AG04449 (cell line): ENCODE data around the gene GMPPA.

Experiments used
- CTCF ChIA-PET: fragments of 350-600 bp; formaldehyde crosslinking; extraction: SDS; loops from one replicate; lab custom pipeline; 2021; ENCODE audit warnings: antibody characterized with exemption; lab: Yijun Ruan, JAX
- POLR2A ChIA-PET: fragments of 400-600, 350-600 bp; formaldehyde crosslinking; extraction: SDS; loops from one replicate; lab custom pipeline; 2020; ENCODE audit warnings: antibody characterized with exemption, inconsistent platforms; lab: Yijun Ruan, JAX
- DNase-seq: peaks from one replicate; pipeline ENCODE4 v3.0.0-alpha.2; 2010; ENCODE audit warnings: low read depth, low spot score
- H3K4me3 ChIP-seq: 2 replicates; pipeline ENCODE4 v1.5.1; 2011; ENCODE audit warnings: low read depth, mild to moderate bottlenecking, control low read depth, low read length
- CTCF ChIP-seq: IDR thresholded peaks from one replicate; pipeline ENCODE4 v1.5.1; 2011; ENCODE audit warnings: mild to moderate bottlenecking, moderate library complexity, low read length, control low read depth, inconsistent platforms; ENCODE audit not compliant: insufficient read depth; ENCODE audit errors: missing control alignments

Gene GMPPA

GRCh38 chr2:219499555-219499954 lies 864 bp downstream of the GMPPA start:
- TF ChIP-seq CTCF, result no peak
- CTCF ChIA-PET, result interaction anchor here (0.8 to 39.0 kb wide), 12 partner anchors 9 to 143 kb away, joined by 3 to 1084 read pairs (median 6); partner anchors contain the start of genes ASIC4 and DNPEP
- H3K4me3 ChIP-seq, result peak overlapping the region; percentile 75
- POLR2A ChIA-PET, result interaction anchor here (0.7 to 3.8 kb wide), 3 partner anchors 10 to 46 kb away, joined by 3 to 28 read pairs (median 22); no protein-coding TSS in a partner anchor
- DNase-seq, result no peak

GRCh38 chr2:219500135-219500534 lies 1.4 kb downstream of the GMPPA start:
- ChIA-PET CTCF (interaction anchor here (0.7 to 39.0 kb wide), 13 partner anchors 9 to 142 kb away, joined by 3 to 1084 read pairs (median 4); partner anchors contain the start of genes ASIC4 and DNPEP), POLR2A (interaction anchor here (0.7 to 3.8 kb wide), 3 partner anchors 9 to 54 kb away, joined by 3 to 28 read pairs (median 22); no protein-coding TSS in a partner anchor)
- TF ChIP-seq CTCF, result peak; percentile 44
- peak overlapping the region; percentile 75 for H3K4me3 ChIP-seq
- DNase-seq, result no peak

- ChIA-PET POLR2A (no interaction called here), CTCF (interaction anchor here (1.0 to 39.0 kb wide), 5 partner anchors 8 to 99 kb away, joined by 4 to 1084 read pairs (median 134); partner anchors contain the start of gene ASIC4)
- H3K4me3 ChIP-seq, result no peak overlapping the region
- TF ChIP-seq CTCF, result no peak
- no peak for DNase-seq
These were observed 3.2 kb downstream of the GMPPA start for GRCh38 chr2:219501849-219502248.

GRCh38 chr2:219502618-219503017 lies 3.9 kb downstream of the GMPPA start:
- TF ChIP-seq CTCF, result no peak
- DNase-seq, result no peak
- no peak overlapping the region for H3K4me3 ChIP-seq
- ChIA-PET CTCF (interaction anchor here (1.6 to 39.0 kb wide), 4 partner anchors 8 to 100 kb away, joined by 6 to 1084 read pairs (median 149); partner anchors contain the start of gene ASIC4), POLR2A (no interaction called here)

GRCh38 chr2:219505585-219505984 lies 6.9 kb downstream of the GMPPA start:
- no peak for DNase-seq
- ChIA-PET CTCF (interaction anchor here (6.4 to 39.0 kb wide), 3 partner anchors 8 to 103 kb away, joined by 80 to 1084 read pairs (median 164); partner anchors contain the start of gene GMPPA), POLR2A (no interaction called here)
- no peak overlapping the region for H3K4me3 ChIP-seq
- TF ChIP-seq CTCF, result no peak

- no peak overlapping the region for H3K4me3 ChIP-seq
- DNase-seq, result no peak
- ChIA-PET POLR2A (interaction anchor here (1.8 kb wide), 1 partner anchor 53 kb away, joined by 7 read pairs; no protein-coding TSS in a partner anchor), CTCF (interaction anchor here (1.1 to 39.0 kb wide), 6 partner anchors 9 to 183 kb away, joined by 3 to 1084 read pairs (median 43); partner anchors contain the start of gene GMPPA)
- no peak for TF ChIP-seq CTCF
These were observed 7.6 kb downstream of the GMPPA start for GRCh38 chr2:219506153-219506801.
